ENCODE measurements around the gene ZFP92.
A peak's percentile ranks its signal among the peaks of the same experiment; 100 is the strongest.

Gene ZFP92

DNA sequence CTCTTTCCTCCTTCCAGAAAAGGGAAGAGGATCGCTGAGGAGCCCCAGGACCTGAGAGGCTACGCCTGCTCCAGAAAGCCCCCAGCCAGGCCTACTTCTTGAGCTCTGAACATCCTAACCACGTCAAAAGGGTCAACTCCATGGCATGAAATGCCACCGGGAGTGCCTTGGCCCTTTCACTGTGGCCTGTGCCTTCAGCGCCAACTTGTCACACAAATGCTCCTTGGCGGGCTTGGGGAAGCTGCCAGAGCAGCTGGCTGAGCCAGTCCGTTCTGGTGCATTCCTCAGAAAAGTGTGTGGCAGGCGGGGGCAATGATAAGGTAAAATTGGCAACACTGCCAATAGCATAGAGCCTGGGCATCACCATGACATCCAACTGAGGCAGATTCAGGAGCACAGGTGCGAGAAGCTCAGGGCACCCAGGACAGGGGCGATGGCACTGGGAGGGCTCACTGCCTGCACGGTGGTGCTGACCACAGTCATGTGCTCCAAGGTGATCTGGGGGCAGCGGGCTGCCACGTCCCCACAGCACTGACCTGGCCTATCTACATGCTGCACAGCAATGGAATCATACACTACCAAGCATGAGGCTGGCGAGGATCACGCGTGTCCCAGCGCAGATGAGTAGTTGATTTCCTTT is 46.7 kb downstream of the ZFP92 start:
- no peak for DNase-seq

DNA sequence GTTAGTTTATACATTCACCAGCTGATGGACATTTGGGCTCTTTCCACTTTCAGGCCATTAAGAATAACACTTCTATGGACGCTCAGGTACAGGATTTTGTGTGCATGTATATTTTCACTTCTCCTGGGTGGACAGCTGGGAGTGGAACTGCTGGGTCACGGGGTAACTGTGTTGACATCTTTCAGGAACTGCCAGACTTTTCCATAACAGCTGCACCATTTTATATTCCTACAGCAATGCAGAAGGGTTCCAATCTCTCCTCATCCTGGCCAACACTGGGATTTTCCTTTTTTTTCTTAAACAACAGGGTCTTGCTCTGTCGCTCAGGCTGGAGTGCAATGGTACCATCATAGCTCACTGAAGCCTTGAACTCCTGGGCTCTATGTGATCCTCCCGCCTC is 47.2 kb downstream of the ZFP92 start:
- DNase-seq = no peak

DNA sequence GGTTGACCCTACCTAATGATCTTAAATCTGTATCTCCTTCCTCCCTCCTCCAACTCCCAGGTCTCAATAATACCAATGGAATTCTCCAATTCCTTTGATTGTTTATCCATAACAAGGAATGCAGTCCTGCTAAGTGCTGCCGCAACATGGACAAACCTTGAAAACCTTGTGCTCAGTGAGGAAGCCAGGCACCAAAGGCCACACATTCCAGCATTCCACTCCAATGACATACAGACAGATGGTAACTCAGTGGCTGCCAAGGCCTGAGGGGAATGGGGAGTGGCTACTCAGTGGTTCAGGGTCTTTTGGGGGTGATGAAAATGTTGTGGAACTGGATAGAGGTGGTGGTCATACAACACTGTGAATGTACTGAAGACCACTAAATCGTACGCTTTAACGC is 48.7 kb downstream of the ZFP92 start:
- no peak for DNase-seq

DNA sequence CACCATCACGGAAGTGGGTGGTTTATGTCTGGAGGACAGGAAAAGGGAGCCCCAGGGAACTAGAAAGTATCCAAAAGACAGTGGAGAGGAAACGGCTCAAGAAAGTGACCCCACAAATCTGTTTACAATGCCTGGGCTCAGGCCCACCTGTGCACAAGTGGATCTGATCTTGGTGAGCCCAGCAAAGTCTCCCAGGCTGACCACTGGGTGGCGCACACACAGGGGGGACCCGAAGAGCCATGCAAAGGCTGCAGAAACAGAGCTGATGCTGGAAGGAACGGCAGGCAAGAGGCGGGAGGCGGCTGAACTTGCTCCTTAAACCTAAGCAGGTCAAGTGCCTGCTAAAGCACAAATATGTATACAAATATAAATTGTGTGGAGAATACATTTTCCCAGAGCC is 49.6 kb downstream of the ZFP92 start:
- DNase-seq = peak; percentile 24
